Stimulated activated CD8-positive, alpha-beta memory T cell treated with anti-CD3 and anti-CD28 coated beads, Interleukin-15, amount 100 ng/mL, for 4 hours (primary cell): ENCODE measurements around the gene RIPOR2.
"Not testable (repeated sequence)": the region's sequence is repeated elsewhere in the genome, so short reads cannot be mapped to it uniquely, and the experiment has no call there.

ENCODE experiments used
- DNase-seq, 2 donors: peaks; one replicate each; pipeline ENCODE4 v3.0.0-alpha.2; 2020; ENCODE audit warnings: low read depth in 2 of 2

The RIPOR2 gene

DNA sequence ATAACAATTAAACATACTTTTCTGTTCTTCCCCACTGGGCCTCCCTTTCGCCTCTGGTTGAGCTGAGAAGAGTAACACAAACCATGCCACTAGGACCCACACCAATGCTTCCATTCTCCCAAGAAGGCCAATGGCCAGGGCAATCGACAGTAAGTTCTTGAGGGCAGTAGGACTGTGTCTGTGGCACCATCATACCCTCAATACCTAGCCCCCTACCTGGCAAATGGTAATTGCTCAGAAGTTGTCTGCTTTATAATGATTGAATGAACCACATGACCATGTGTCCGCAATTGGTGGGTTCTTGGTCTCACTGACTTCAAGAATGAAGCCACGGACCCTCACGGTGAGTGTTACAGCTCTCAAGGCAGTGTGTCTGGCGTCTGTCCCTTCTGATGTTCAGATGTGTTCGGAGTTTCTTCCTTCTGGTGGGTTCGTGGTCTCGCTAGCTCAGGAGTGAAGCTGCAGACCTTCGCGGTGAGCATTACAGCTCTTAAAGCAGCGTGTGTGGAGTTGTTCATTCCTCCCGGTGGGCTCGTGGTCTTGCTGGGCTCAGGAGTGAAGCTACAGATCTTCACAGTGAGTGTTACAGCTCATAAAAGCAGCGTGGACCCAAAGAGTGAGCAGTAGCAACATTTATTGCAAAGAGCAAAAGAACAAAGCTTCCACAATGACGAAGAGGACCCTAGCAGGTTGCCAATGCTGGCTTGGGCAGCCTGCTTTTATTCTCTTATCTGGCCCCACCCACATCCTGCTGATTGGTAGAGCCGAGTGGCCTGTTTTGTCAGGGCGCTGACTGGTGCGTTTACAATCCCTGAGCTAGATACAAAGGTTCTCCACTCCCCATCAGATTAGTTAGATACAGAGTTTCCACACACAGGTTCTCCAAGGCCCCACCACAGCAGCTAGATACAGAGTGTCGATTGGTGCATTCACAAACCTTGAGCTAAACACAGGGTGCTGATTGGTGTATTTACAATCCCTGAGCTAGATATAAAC is 170.6 kb downstream of the RIPOR2 start:
- not testable (repeated sequence) for DNase-seq

DNA sequence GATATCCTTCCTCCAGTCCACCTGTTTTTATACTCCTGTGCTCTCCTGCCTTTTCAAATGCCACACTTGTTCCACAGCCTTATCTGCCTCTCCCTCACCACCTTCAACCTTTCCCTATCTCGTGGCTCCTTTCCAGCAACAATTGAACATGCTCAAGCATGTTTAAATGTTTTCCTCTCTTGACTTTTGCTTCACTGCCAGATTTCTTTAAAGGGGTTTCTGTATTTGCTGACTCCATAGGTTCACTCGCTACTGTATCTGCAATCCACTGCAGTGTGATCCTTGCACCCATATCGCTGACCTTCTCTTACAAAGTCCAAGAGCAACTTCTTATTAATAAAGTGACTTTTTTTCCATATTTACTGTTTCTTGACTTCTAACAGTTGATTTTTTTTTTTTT is 172.2 kb downstream of the RIPOR2 start:
- DNase-seq: no peak

DNA sequence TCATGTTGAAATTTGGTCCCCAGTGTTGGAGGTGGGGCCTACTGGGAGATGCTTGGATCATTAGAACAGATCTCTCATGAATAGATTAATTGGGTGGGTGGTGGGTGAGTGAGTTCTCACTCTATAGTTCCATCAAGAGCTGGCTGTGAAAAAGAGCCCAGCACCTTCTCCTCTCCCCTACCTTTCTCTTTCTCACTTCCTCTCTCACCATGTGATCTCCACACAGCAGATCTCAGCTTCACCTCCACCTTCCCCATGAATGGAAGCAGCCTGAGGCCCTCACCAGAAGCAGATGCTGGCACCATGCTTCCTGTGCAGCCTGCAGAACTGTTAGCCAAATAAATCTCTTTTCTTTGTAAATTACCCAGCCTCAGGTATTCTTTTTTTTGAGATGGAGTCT is 173.9 kb downstream of the RIPOR2 start:
- DNase-seq: no peak

DNA sequence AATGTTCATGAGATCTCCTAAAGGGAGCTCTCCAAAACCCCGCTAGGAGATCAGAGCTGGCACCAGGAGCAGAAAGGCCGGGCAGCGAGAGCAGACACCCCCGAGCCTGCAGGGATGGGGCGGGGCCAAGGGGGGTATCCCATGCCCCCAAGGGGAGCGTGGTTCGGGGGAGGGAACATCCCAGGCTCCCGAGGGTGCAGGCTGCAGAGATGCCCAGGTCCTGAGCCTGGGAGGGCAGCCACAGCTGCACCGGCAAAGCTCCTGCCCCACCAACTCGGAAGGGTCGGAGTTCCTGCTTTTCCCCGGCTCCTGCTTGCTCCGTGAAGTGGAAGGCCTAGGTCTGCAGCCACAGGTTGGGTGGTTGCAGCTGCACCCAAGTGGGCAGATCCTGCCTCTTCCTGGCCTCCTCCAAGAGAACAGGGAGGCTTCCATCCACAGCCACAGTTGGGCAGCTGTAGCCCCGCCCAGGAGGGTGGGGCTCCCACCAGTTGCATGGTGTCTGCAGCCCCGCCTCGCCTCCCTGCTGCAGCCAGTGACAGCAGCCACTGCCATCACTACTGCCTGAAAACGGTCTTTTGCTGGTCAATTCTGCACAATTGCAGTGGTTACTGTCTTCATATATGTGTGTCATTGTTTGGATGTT is 174.4 kb downstream of the RIPOR2 start:
- no peak for DNase-seq

DNA sequence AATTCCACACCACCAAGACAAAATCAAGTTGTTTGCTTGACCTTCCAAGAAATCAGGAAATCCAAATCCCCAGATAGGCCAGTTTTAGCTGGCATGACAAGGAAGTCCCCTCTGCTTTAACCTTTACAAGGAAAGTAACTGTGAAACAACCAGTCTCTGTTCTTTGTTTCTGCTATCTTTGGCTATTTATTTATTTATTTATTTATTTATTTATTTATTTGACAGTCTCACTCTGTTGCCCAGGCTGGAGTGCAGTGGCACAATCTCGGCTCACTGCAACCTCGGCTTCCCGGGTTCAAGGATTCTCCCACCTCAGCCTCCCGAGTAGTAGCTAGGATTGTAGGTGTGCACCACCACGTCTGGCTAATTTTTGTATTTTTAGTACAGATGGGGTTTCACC is 175.6 kb downstream of the RIPOR2 start:
- no peak for DNase-seq

GRCh38 chr6:24759718-24760117 is 176.0 kb downstream of the RIPOR2 start:
- DNase-seq: no peak

DNA sequence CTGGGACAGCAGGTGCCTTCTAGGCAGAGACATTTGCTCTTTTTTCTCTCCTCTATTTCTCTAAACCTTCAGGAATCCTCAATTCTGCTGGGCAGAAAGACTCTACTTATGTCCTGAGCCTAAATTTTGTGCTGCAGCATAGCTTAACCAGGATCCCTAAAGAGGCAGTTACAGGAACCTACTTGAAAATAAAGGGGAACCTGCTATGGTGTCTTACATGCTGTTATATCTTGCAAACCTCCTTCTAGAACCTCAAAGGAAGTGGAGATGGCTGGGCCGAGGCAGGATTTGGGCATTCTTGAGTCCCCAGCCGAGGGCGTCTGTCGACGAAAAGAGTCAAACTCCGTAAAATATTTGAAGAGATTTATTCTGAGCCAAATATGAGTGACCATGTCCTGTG is 178.1 kb downstream of the RIPOR2 start:
- DNase-seq: no peak

- DNase-seq: no peak
Measured at GRCh38 chr6:24755279-24755678, 180.5 kb downstream of the RIPOR2 start.

DNA sequence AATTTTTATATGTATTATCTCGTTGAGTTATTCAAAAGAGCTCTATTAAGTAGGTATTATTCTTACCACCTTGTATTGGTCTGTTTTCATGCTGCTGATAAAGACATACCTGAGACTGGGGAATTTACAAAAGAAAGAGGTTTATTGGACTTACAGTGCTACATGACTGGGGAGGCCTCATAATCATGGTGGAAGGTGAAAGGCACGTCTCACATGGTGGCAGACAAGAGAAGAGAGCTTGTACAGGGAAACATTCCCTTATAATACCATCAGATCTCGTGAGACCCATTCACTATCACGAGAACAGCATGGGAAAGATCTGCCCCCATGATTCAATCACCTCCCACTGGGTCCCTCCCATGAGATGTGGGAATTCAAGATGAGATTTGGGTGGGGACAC is 181.4 kb downstream of the RIPOR2 start:
- not testable (repeated sequence) for DNase-seq
